ENCODE results near the gene AFAP1.

AFAP1 gene

DNA sequence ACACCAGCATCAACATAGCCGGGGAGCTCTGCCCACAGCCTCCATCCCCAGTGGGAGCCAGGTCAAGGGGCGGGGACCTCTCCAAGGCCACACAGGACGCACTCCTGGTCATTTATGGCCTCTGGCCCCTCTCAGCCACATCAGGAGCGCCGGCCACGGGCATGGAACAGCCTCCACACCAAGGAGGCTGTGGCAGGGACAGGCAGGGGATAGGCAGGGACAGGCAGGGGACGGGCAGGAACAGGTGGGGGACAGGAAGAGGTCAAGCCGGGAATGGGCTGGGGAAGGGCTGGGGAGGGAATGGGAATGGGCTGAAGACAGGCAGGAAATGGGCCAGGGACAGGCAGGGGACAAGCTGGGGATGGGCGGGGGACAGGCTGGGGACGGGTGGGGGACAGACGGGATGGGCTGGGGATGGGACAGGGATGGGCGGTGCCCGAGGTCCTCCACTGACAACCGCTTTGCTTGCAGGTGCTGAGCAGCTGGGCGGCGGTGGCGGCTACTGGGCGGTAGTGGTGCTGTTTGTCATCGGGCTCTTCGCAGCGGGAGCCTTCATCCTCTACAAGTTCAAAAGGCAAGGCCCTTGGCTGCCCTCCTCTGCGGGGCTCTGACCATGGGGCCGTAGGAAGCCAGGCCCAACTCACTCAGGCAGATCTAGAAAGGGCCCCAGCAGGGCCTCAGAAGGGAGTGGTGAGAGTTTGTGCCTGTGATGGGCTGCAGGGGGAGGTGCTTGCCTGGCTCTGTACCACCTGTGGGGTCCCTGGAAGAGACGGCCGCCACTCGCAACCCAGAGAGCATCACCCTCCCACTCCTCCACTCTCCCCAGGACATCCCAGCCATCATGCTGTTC lies 205.6 kb downstream of the AFAP1 start:
- DNase-seq = no peak

- no peak for DNase-seq
Observed at GRCh38 chr4:7733201-7733600, 206.5 kb downstream of the AFAP1 start.

DNA sequence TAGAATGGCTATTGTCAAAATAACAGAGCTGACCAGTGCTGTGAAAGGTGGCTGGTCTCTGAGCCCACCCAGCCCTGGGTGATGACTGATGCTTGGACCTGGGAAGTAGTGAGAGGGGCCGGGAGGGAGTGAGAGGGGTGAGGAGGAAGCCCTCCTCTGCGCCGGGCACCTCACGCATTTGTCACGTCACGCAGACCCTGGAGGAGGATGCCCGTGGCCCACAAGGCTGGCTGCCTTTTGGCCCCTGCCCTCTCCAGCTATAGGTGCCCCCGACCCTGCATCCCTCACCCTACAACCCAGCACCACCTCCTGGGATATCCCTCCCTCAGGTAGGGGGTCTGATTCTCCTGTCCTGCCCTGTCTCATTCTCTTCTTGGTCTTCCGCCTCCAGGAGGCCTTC lies 207.4 kb downstream of the AFAP1 start:
- no peak for DNase-seq

DNA sequence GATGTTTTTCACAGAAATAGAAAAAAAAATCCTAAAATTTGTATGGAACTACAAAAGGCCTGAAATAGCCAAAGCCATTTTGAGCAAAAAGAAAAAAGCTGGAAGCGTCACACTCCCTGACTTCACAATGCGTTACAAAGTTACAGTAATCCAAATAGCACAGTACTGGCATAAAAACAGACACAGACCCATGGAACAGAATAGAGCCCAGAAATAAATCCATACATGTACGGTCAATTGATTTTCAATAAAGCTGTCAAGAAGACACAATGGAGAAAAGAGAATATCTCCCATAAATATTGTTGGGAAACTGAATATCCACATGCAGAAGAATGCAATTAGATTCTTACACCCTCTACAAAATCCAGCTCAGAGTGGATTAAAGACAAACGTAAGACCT lies 208.2 kb downstream of the AFAP1 start:
- DNase-seq = no peak

GRCh38 chr4:7727749-7728148 lies 211.9 kb downstream of the AFAP1 start:
- no peak for DNase-seq

GRCh38 chr4:7726665-7727413 lies 212.8 kb downstream of the AFAP1 start:
- DNase-seq = no peak

- no peak for DNase-seq
Observed at GRCh38 chr4:7725951-7726350, 213.7 kb downstream of the AFAP1 start.

- no peak for DNase-seq
Observed at GRCh38 chr4:7723625-7724024, 216.0 kb downstream of the AFAP1 start.

- DNase-seq = no peak
Observed at GRCh38 chr4:7722766-7723387, 216.8 kb downstream of the AFAP1 start.

DNA sequence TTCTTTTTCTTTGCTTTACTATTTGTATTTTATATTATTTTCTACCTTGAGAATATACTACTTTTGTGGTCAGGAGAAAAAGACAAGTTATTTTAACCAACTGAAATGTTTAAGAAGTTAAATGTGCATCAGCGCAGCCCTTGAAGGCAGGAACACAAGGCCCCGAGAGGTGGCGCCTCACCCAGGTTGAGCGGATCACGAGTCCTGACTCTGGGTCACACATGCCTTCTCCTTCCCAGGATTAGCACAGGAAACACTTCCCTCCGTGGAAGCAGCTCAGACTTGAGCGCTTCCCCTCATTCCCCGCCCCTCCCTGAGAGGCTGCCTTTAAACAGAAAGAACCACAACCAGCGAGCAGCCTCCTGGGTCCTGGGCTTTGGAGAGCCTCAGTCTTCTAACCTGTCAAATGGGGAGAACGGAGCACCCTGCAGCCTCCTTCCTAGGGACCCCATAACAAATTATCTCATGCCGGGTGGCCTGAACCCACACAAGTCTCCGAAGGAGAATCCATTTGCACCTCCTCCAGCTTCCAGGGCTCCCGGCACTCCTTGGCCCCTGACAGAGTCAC lies 217.6 kb downstream of the AFAP1 start:
- no peak for DNase-seq

GRCh38 chr4:7719354-7720174 lies 220.1 kb downstream of the AFAP1 start:
- no peak for DNase-seq

DNA sequence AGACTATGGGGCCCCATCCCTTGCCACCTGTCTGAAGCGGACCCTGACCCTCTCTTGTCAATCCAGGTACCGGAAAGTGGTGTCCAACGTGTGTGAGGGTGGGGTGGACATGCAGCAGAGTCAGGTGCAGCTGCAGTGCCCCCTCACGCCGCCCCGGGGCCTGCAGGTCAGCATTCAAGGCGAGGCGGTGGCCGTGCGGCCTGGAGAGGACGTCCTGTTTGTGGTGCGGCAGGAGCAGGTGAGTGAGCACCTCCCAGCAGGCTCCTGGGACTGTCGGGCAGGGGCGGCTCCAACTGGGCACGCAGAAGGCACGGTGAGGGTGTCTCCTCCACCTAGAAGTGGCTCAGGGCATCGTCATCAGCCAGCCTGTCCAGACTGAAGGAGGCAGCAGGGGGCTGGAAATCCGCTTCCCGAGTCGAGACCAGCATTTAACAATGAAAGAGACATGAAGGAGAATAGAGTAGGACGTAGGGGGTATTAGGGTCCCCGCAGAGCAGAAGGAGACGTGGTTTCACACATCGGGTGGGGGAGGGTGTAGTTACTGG lies 221.6 kb downstream of the AFAP1 start:
- no peak for DNase-seq

DNA sequence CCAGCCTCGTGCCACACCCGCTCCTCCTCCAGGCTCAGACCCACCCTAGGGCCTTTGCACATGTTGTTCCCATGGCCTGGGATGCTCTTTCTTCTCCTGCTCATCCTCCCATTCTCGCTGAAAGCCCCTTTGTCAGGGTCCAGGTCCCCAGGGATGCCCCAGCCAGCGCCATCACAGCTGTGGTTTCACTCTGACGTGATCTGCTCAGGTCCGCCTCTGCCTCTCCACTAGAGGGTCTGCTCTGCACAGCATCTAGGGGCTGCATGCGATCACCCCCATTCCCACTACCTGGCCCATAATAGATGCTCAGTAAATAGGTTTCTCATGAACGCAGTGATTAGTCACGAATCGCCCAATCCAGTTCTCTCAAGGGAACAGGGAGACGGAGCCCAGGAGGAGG lies 222.5 kb downstream of the AFAP1 start:
- no peak for DNase-seq

GRCh38 chr4:7716010-7716721 lies 223.5 kb downstream of the AFAP1 start:
- DNase-seq = no peak

DNA sequence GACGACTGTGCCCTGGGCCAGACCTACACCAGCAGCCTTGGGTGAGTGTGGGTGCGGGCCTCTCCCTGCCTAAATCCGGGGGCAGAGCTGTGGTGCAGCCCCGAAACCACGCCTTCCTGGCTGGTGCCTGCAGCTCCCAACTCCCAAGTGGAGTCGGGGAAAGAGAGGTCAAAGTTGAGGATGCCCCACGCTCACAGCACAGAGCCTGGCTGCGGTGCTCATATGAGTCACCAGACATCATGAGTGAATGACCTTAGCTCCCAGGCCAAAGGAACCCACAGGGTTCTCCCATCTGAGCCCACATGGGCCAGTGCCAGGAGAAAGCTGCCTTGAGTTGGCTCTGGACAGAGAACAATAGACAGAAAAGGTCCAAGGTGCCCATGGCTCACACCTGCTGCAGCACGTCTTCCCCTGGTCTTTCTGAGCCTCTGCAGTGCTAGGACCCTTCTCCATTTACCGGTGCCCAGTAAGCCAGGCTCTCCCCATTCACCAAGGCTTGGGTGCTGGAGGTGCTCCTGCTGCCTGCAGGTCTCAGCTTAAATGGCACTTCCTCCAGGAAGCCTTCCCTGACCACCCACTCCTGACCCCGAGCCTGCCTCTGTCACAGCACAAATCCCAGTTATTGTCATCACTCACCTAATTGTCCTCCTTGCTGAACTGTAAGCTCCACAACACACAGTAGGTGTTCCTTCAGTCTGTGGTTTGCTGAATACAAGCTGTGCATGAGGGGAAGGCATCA lies 224.2 kb downstream of the AFAP1 start:
- no peak for DNase-seq

DNA sequence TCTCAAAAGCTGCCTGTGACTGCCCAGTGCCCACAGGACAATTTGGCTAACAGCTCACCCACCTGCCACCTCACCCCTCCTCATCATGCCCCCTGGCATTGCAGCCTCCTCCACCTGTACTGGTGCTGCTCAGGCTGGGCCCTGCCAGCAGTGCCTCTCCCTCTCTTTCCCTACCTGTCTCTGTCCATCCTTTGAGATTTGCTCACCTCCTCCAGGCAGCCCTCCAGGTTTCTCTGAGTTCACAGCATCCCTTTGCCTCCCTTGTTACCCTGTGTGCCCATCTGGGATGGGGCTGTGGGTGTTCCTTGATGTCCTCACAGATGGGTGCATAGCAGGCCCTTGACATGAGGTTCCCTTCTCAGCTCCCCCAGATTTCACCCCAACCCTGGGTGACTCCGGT lies 224.9 kb downstream of the AFAP1 start:
- no peak for DNase-seq

DNA sequence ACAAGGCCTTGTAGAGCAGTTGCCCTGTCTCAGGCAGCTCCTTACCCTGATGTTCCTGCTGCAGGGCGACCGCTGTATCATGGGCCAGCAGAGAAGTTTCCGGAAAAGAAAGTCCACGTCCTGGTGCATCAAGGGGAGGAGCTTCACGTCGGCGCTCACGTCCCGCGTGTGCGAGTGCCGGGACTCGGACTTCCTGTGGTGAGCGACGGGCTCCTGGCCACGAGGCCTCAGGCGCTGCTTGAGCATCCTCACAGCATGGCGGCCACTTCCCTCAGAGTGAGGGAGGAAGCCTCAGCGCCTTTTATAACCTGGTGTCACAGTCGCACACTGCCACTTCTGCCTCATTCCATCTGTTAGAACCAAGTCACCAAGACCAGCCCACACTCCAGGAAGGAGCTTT lies 225.5 kb downstream of the AFAP1 start:
- DNase-seq = no peak

- no peak for DNase-seq
Observed at GRCh38 chr4:7713757-7714156, 225.9 kb downstream of the AFAP1 start.

- DNase-seq = no peak
Observed at GRCh38 chr4:7712021-7712671, 227.5 kb downstream of the AFAP1 start.

DNA sequence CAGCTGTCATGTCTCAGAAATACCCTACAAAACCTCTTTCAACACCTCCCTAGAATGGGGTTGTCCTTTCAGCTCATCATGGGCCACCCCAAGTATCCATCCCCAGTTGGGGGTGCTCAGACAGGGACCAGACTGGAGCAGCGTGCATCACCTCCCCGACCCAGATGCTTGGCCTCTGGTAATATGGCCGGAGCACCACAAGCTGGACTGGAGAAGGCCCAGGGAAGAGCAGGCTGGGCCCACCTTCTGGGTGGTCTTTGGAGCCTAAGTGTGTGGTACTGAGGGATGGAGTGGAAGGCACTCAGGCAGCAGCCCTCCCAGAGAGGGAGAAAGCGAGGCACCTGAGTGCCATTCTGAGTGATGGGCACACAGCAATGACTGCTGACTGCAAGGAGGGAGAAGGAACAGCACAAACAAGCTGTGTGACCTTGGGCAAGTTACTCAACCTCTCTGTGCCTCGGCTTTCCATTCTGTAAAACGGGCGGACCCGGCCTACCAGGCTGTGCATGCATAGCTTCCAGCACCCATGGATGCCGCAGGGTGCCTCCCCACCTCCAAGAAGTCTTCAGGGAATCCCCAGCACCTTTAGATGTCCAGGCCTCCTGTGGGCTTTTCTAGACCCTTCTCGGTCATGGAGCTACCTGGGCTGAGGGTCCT lies 228.2 kb downstream of the AFAP1 start:
- DNase-seq = no peak

Measured in GDM1 (cell line).